HL-60 (cell line): ENCODE results near the gene GID8.

ENCODE experiments used
- CTCF ChIP-seq: IDR thresholded peaks from one replicate; pipeline ENCODE4 v1.5.1; 2011; ENCODE audit warnings: low read length, control low read depth, inconsistent platforms; ENCODE audit not compliant: insufficient read depth
- REST ChIP-seq: IDR thresholded peaks from 2 replicates; pipeline ENCODE4 v1.6.1; 2012; ENCODE audit warnings: low read depth; ENCODE audit not compliant: insufficient replicate concordance

GRCh38 chr20:62994869-62995281 is 56.9 kb downstream of the GID8 start:
- TF ChIP-seq CTCF, result no peak
- TF ChIP-seq REST, result no peak
